Lung (tissue), 12 donors: Measurements from ENCODE around the gene ELN. TPM values are rescaled to one million over a fixed set of nuclear protein-coding genes. Genes with fewer than 3 reads are reported as not detected.
"Not testable (repeated sequence)": the region's sequence is repeated elsewhere in the genome, so short reads cannot be mapped to it uniquely, and the experiment has no call there.

ENCODE experiments used
- ATAC-seq: fragments of 200-7000 bp; cut with Tn5 transposase; one replicate; pipeline ENCODE4 v1.9.1; 2020; ENCODE audit warnings: moderate number of reproducible peaks; ENCODE audit not compliant: insufficient read depth, low FRiP score
- DNase-seq, 3 donors: peaks; one replicate each; pipeline ENCODE4 v3.0.0-alpha.2; 2013 to 2017
- H3K27ac ChIP-seq, 2 donors: one replicate each; pipeline ENCODE4 v1.5.1; 2013; ENCODE audit warnings: mild to moderate bottlenecking in 2 of 2, moderate library complexity in 2 of 2, control low read depth in 1 of 2, inconsistent platforms in 1 of 2, low read depth in 1 of 2, low read length in 1 of 2
- H3K27me3 ChIP-seq, 3 donors: one replicate each; pipeline ENCODE4 v1.5.1; 2013; ENCODE audit warnings: low read length in 2 of 3; ENCODE audit not compliant: control insufficient read depth in 3 of 3, insufficient read depth in 3 of 3
- H3K36me3 ChIP-seq, 4 donors: one replicate each; pipeline ENCODE4 v1.5.1; 2013; ENCODE audit warnings: low read length in 4 of 4, mild to moderate bottlenecking in 1 of 4, moderate library complexity in 1 of 4; ENCODE audit not compliant: control insufficient read depth in 4 of 4, insufficient read depth in 4 of 4
- H3K4me1 ChIP-seq, 5 donors: one replicate each; pipeline ENCODE4 v1.5.1; 2013; ENCODE audit warnings: low read length in 5 of 5, mild to moderate bottlenecking in 2 of 5, moderate library complexity in 1 of 5; ENCODE audit not compliant: control insufficient read depth in 5 of 5, insufficient read depth in 5 of 5
- H3K4me3 ChIP-seq: one replicate; pipeline ENCODE4 v1.5.1; 2013; ENCODE audit warnings: mild to moderate bottlenecking, control low read depth, moderate library complexity
- H3K9ac ChIP-seq, 2 donors: one replicate each; pipeline ENCODE4 v1.5.1; 2013; ENCODE audit warnings: low read length in 2 of 2, control low read depth in 1 of 2; ENCODE audit not compliant: insufficient read depth in 1 of 2
- H3K9me3 ChIP-seq, 4 donors: one replicate each; pipeline ENCODE4 v1.5.1; 2013; ENCODE audit warnings: low read length in 3 of 4, mild to moderate bottlenecking in 1 of 4, moderate library complexity in 1 of 4; ENCODE audit not compliant: control insufficient read depth in 4 of 4, insufficient read depth in 3 of 4
- WGBS, 2 donors: extraction: QIAGEN DNeasy Blood & Tissue Kit; methylation state at CpG; one replicate each; pipeline ENCODE4 v1.1.7; 2013; 5-methylcytosine and 5-hydroxymethylcytosine counted together
- polyA plus RNA-seq, 2 donors: library from polyadenylated mRNA; stranded (reverse); fragments of 200-250 nt; gene quantifications; one replicate each; pipeline ENCODE4 v1.2.1, GENCODE V29; 2013
- total RNA-seq, 2 donors: library from RNA; depleted of rRNA in 1 of 2; stranded (reverse); fragments of >200 nt in 1 of 2; gene quantifications; one replicate each; pipeline ENCODE4 v1.2.1, GENCODE V29; 2014 to 2021
- TF ChIP-seq, protein P1 (sequence below): IDR thresholded peaks from 2 replicates; pipeline ENCODE4 v1.5.1; 2012; ENCODE audit warnings: mild to moderate bottlenecking; ENCODE audit errors: control extremely low read depth, extremely low read depth
- donor health status: control.
- donor health status: control.
- donor health status: Bipolar disorder and iron deficiency.
- donor health status: healthy.
- donor health status: DM: yes; HTN: yes; CAD: no.

Gene ELN
- total and polyA plus RNA-seq, 4 donors, result 60.4 to 274 (median 125) TPM

GRCh38 chr7:74008687-74009086, 19.3 kb upstream of the ELN start:
- Histone ChIP-seq H3K4me3 (no peak overlapping the region), H3K9ac (no peak overlapping the region), H3K36me3 (no peaks in the 10 kb centered on the region), H3K4me1 (peaks cover 0 to 17% (median 3%) of the 10 kb centered on the region in 5 donors), H3K9me3 (no peaks in the 10 kb centered on the region), H3K27me3 (no peaks in the 10 kb centered on the region), H3K27ac (no peak overlapping the region)
- ATAC-seq (no peak), DNase-seq (no peak)
- WGBS, 2 donors, result 87 to 90% methylated on average over 3 of the region's 3 CpGs
- TF ChIP-seq, protein P1, sequence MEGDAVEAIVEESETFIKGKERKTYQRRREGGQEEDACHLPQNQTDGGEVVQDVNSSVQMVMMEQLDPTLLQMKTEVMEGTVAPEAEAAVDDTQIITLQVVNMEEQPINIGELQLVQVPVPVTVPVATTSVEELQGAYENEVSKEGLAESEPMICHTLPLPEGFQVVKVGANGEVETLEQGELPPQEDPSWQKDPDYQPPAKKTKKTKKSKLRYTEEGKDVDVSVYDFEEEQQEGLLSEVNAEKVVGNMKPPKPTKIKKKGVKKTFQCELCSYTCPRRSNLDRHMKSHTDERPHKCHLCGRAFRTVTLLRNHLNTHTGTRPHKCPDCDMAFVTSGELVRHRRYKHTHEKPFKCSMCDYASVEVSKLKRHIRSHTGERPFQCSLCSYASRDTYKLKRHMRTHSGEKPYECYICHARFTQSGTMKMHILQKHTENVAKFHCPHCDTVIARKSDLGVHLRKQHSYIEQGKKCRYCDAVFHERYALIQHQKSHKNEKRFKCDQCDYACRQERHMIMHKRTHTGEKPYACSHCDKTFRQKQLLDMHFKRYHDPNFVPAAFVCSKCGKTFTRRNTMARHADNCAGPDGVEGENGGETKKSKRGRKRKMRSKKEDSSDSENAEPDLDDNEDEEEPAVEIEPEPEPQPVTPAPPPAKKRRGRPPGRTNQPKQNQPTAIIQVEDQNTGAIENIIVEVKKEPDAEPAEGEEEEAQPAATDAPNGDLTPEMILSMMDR, result no peak

- 91 to 96% methylated on average over 14 of the region's 14 CpGs for WGBS, 2 donors
- Histone ChIP-seq H3K4me1 (peaks cover 0 to 22% (median 3%) of the 10 kb centered on the region in 5 donors), H3K27me3 (no peaks in the 10 kb centered on the region), H3K27ac (no peak overlapping the region), H3K4me3 (no peak overlapping the region), H3K36me3 (no peaks in the 10 kb centered on the region), H3K9ac (no peak overlapping the region), H3K9me3 (no peaks in the 10 kb centered on the region)
- TF ChIP-seq, protein P1, result no peak
- ATAC-seq (no peak), DNase-seq (no peak)
These were observed 18.3 kb upstream of the ELN start for GRCh38 chr7:74009719-74010118.

DNA sequence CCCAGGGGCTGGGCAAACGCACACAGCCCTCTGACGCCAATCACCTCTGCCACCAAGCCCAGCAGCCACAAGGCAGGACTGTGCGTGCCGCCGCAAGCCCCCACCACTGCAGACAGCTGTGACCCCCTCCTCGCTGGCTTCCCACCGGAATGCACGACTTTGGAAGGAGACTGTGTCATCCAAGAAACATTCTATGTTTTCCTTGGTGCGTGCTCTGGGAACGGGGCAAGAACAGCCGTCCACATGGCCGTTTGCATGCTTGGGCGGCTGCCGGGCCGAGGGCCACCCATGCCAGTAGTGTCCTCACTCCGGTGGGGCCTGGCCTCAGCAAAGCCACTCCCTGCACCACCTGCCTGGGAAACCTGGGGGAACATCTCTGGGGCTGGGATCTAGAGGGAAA, 17.6 kb upstream of the ELN start:
- H3K4me3 ChIP-seq, result no peak overlapping the region
- TF ChIP-seq, protein P1, result no peak
- H3K9me3 ChIP-seq, result no peaks in the 10 kb centered on the region
- ATAC-seq, result no peak
- H3K36me3 ChIP-seq, result no peaks in the 10 kb centered on the region
- H3K27ac ChIP-seq, result no peak overlapping the region
- H3K9ac ChIP-seq, result no peak overlapping the region
- peaks cover 0 to 22% (median 3%) of the 10 kb centered on the region in 5 donors for H3K4me1 ChIP-seq
- H3K27me3 ChIP-seq, result no peaks in the 10 kb centered on the region
- 77 to 91% methylated on average over 16 of the region's 16 CpGs for WGBS, 2 donors
- DNase-seq, result no peak

DNA sequence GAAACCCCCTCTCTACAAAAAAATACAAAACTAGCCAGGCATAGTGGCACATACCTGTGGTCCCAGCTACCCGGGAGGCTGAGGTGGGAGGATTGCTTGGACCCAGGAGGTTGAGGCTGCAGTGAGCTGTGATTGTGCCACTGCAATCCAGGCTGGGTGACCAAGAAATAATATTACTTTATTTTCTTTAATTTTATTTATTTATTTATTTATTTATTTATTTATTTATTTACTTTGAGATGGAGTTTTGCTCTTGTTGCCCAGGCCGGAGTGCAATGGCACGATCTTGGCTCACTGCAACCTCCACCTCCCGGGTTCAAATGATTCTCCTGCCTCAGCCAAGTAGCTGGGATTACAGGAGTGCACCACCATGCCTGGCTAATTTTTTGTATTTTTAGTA, 16.6 kb upstream of the ELN start:
- 94 to 96% methylated on average over 4 of the region's 4 CpGs for WGBS, 2 donors
- not testable (repeated sequence) for H3K27ac ChIP-seq

More for the DNA sequence above, 16.6 kb upstream of the ELN start:
- not testable (repeated sequence) for H3K9ac ChIP-seq, H3K27me3 ChIP-seq, H3K36me3 ChIP-seq, DNase-seq, H3K9me3 ChIP-seq, H3K4me3 ChIP-seq, ATAC-seq
- peaks cover 0 to 18% (median 0%) of the 10 kb centered on the region in 5 donors for H3K4me1 ChIP-seq
